DMS153 treated with DMSO at 0.1 percent for 48 hours (cell line): ENCODE results near the gene MTHFR.
"Not testable (repeated sequence)": the region's sequence is repeated elsewhere in the genome, so short reads cannot be mapped to it uniquely, and the experiment has no call there.

Experiments
- DNase-seq: peaks from one replicate; lab custom pipeline; 2025; ENCODE audit not compliant: unreplicated experiment; lab: John Stamatoyannopoulos, UW

The MTHFR gene

GRCh38 chr1:11833900-11834299 is 28.1 kb upstream of the MTHFR start:
- DNase-seq = no peak

DNA sequence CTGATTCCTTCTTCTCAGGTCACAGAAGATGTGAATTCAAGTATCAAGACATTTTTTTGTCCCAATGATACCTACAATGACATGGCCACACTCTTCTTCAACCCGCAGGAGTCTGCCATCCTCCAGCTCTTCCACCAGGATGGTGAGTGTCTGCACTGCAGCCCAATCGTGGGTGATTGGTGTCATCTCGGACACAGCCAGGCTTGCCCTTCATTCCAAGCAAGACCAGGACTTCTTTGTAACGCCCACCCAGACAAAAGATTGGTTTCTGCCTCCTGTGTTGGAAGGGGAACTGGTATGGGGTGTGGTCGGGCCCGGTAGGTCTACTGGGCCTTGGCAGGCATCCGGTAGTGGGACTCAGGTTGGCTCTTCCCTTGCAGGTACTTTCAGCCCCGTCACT is 27.7 kb upstream of the MTHFR start:
- no peak for DNase-seq

DNA sequence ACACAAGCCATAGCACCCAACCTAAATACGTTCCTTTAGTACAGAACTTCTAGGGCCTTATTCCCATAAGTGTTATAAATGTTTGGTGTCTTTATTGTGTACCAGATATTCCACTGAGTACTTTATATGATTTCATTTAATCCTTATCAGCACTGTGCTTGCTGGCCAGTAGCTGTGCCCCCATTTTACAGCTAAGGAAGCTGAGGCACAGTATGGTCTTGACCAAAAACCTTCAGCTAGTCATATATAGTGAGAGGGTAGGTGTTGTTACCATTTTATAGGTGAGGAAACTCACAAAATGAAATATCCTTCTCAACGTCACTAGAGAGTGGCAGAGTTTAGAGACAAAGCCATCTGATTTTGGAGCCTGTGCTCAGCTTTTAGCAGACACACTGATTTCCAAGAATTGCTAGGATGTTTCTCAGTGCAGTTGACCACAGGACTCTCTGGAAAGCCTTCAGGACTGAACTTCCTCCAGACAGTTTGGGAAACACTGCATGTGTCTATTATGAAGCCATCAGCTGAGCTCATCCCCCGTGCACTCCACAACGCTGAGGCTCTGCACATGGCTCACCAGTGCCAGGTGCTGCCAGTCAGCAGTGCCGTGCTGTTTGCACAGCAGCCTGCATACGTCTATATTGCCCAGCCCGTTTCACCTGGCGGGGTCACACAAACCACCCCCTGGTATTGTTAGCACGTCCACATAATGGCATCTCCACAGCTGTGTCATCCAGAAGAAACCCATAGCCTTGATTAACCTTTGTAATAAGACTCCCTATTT is 26.4 kb upstream of the MTHFR start:
- DNase-seq = no peak

DNA sequence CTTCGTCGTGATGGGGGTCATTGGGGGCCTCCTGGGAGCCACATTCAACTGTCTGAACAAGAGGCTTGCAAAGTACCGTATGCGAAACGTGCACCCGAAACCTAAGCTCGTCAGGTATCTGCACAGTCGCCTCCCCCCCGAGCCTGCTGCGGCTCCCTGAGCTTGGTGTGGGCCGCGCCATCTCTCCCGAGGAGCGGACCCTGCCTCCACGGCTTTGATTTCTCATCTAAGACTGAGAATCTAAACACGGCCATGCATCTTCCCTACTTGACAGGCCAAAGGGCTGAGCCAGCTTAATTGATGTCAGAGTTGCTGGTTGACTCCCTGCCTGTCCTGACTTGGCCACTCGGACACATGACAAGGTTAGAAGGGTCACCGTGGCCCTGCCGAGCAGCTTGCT is 22.7 kb upstream of the MTHFR start:
- DNase-seq = no peak

GRCh38 chr1:11826946-11827345 is 21.2 kb upstream of the MTHFR start:
- DNase-seq = no peak

GRCh38 chr1:11825131-11825530 is 19.4 kb upstream of the MTHFR start:
- DNase-seq = no peak

GRCh38 chr1:11823366-11824137 is 17.8 kb upstream of the MTHFR start:
- no peak for DNase-seq

- DNase-seq = no peak
Measured at GRCh38 chr1:11822091-11822490, 16.3 kb upstream of the MTHFR start.

DNA sequence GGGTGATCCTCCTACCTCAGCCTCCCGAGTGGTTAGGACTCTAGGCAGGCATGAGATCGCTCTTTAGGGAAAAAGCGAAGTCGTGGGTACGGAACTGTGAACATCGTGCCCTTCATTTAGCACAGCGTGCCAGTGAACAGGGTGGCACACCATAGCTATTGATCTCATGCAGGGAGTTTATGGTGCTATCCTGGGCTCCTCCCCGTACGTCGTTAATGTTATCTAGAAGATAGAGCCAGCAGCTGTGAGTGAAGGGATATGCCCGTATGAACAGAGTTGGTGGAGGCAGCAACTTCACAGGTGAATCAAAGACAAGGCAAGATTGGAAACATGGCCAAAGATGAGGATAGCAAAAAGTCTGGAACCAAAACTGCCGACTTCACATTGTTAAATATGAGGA is 11.4 kb upstream of the MTHFR start:
- no peak for DNase-seq

GRCh38 chr1:11813021-11813420 is 7.3 kb upstream of the MTHFR start:
- DNase-seq = no peak

DNA sequence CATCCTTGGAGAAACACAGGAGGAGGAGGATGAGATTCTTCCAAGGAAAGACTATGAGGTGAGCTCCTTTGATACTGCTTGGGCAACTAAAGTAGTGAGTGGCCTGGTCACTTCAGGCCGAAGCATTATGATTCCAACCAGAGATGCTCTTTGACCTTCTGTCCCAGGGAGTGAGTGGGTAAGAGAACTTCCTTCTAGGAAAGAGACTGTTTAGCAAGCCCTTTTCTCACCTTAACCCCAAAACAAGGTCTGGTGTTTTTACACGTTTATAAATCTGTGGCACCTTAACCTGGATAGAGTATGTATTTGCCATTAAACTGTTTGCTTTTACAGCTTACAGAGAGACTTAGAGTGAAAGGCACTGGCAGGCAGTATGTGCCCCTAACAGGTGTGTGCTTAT is 1.4 kb upstream of the MTHFR start:
- no peak for DNase-seq

DNA sequence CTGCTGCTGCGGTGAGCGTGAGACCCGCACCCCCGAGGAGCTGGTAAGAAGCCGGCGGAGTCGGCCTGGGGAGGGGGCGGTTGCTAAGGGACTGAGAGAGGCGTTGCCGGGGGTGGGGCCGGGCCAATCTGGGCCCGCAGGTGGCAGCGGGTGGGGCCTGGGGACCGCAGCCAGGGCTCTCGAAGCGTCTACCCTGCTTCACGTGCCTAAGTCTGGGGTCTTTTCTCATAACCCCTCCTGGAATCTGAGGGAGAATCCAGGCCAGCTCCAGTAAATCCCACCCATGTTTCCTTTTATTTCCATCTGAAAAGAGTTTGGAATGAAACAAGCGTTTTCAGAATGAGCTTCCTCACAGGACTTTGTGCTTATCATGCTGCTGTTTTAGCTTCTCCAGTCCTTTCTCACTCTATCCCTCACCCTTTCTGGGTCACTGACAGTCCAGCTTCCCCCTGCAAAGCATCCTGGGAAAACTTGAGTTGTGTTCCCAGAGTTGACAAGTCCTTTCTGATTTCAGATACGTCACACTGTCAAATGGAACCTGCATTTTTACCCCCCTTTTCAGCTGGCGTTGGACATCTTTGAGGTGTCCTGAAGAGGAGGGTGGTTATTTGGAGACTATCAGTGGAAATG is 658 bp upstream of the MTHFR start:
- DNase-seq = no peak

- DNase-seq = peak; percentile 51
Measured at GRCh38 chr1:11804666-11805421, 920 bp downstream of the MTHFR start.

GRCh38 chr1:11803924-11804665 is 1.7 kb downstream of the MTHFR start:
- not testable (repeated sequence) for DNase-seq

DNA sequence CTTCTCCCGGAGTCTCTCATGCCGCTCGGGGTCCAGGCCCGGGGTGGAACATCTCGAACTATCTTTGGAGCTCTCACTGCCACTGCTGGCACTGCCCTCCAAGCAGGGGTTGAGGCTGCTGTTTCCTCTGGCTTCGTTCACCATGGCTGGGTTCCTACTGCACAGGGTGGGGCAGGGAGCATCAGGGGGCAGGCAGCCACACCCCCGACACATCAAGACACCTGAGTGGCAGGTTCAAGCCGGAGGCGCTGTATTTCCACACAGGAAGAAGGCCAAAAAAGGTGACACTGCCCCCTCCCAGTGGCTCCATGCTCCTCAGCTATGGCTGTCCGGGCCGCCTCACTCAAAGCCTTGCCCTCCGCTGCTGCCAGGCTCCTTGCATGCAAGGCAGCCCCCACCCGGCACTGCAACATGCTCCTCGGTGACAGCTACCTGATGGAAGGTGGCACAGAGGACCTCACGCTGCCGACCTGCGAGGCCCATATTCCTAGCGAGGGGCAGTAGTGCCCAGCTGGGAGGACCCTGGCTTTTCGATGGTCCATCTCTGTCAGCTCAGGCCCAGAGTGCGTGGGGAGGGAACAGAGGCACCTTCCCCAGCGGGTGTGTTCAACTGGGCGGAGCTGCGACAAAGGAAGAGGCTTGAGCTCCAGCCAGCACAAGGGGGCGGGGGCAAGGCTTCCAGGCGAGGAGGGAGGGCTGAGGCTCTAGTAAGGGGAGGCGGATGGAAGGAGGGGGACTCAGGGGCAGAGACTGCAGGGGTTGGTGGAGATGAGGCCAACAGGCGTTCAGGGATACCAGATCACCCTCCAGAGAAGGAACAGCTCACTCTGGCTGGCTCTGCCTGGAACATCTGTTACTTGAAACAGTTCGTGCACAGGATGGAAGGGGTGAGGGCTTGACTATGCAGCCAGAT is 2.5 kb downstream of the MTHFR start:
- DNase-seq = peak; percentile 45

DNA sequence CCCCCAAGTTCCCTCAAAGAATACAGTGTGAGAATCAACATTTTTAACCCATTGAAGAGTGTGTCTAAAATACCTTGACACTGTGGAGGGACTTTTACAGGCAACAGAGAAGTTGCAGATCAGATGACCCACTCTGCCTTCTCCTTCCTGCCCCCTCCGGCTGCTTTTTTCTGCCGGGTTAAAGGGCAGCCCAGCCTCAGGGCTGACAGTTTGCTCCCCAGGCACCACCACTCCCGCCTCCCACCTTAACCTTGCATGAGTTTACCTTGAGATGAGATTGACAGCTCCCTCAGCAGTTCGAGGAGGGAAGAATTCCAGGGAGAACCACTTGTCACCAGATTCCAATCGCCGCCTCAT is 3.2 kb downstream of the MTHFR start:
- no peak for DNase-seq

DNA sequence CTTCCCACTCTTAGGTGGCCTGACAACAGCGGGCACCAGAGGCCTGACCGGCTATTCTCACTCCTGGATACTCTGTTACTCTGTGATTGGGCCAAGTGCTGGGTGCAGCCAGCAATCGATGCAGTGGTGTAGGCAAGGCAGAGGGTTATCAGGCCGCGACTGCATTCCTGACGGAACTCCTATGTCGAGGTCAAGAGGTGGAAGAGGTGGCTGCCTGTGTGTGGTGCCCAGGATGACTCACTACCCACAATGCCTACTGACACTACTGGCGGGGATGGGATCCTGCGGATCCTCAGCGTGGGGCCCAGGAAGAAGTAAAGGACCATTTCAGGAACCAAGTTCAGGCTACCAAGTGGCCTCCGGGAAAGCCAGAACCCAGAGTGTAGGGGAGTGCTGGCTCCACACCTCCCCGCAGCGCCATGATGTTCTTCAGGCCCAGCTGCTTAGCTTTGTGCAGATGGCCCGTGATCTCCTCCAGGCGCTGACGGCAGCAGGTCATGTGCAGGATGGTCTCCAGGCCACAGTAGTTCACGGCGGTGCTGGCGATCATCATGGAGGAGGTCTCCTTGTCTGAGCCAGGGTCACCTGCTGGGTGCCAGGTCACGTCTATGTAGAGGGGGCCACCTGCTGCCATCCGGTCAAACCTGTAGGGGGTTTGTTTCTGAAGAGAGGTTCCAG is 4.9 kb downstream of the MTHFR start:
- no peak for DNase-seq

DNA sequence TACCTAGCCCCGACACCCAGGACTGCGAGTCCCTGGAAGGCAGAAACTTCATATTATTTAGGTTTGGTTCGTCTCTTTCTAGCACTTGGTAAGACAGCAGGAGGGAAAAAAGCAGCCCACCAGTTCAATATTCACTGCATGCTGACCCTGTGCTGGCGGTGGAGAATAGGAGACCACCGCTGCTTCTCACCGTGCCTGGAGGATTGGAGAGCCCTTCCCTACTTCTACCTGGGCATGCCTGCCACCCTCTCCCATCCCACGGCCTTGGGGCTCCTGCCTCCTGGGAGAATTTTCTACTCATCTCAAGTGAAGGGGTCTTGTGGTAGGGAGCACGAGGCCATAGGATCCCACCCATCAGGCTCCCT is 5.4 kb downstream of the MTHFR start:
- no peak for DNase-seq

DNA sequence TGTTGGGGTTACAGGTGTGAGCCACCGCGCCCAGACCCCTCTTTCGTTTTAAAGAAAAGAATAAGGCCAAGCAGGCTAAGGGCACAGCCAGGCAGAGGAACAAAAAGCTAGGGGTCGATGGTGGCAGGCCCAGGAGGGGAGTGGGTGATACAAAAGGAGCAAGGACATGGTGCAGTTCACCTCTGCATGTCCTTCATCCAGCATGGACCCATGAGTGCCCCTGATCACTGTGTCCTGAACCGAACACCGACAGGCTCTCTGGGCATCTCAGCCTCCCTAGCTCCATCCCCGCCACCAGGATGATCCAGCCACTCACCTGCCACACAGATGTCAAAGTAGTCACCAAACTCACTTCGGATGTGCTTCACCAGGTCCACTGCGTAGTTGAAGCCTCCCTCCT is 5.9 kb downstream of the MTHFR start:
- DNase-seq = no peak
